GM18951 (cell line): Measurements from ENCODE around the gene PDZD7.

Source experiments
- POLR2A ChIP-seq: IDR thresholded peaks from 4 replicates; pipeline ENCODE4 v1.6.1; 2011; ENCODE audit warnings: mild to moderate bottlenecking; ENCODE audit not compliant: insufficient read length, insufficient read depth; ENCODE audit errors: extremely low read depth
- in situ Hi-C: fragments of 300-500 bp; cut with MboI; formaldehyde crosslinking; loops from one replicate; pipeline ENCODE4 v1.12.0; 2022; ENCODE audit warnings: low sequenced_read_pairs, mixed read lengths, inconsistent platforms; ENCODE audit not compliant: unreplicated experiment

The PDZD7 gene

GRCh38 chr10:100969187-100970075 is 61.5 kb downstream of the PDZD7 start, which contains the start of gene SEMA4G:
SEMA4G (plus strand) TSS chr10:100969504; CDS start chr10:100972913, 3,409 bp downstream.
- no peak for TF ChIP-seq POLR2A
- in situ Hi-C loops = no loop called here

DNA sequence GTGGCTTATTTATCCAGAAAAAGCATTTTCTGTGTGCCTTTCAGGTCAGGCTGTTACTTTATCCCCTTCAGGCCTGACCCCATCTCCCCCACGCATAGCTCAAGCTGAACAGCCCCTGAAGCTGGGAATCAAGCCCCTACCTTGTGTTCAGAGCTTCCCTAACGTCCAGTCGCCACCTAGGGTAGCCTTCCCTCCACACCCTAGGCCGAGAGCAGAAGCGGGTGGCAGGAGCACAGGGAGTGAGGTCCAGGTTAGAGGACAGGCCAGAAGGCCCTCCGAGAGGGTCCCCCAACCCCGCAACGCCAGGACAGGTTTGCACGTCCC is 62.1 kb downstream of the PDZD7 start:
- TF ChIP-seq POLR2A = no peak
- in situ Hi-C loops = no loop called here

GRCh38 chr10:100968062-100968736 is 62.7 kb downstream of the PDZD7 start:
- in situ Hi-C loops = no loop called here
- no peak for TF ChIP-seq POLR2A

DNA sequence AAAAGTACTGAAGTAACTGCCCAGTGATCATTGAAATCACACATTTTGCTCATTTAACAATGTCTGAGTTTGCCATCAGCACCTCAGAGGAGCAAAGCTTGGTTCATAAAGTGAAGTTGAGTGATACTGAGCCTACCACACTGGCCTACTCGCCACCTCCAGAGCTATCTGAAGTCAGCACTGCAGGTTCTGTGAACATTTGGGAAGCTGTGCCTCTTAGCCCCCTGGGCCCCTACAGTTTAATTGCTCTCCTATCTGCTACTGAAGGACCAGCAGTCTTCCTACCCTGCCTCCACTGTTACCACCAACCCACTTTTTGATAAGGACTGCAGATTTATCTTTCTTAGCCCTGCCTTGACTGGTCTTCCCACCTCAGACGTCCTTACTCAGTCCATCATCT is 63.6 kb downstream of the PDZD7 start:
- no peak for TF ChIP-seq POLR2A
- in situ Hi-C loops = no loop called here

GRCh38 chr10:100966887-100967286 is 64.0 kb downstream of the PDZD7 start:
- no peak for TF ChIP-seq POLR2A
- in situ Hi-C loops = no loop called here

DNA sequence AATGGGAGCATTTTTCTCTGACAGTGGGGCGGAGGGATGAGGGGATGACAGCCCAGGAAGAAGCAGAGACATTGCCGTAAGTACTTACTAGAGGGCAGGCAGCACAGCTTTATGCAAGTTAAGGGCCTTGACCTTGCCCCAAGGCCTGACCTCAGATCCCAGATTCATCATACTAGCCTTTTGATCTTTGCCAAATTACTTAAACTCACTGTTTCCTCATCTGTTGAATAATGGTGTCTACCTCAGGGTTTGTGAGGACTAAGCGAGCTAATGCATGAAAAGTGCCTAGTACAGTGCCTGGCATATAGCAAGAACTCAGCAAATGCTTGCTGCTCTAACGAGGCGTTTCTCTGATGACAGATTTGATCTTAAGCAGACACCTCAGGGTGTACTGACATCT is 65.1 kb downstream of the PDZD7 start:
- TF ChIP-seq POLR2A = no peak
- in situ Hi-C loops = no loop called here

DNA sequence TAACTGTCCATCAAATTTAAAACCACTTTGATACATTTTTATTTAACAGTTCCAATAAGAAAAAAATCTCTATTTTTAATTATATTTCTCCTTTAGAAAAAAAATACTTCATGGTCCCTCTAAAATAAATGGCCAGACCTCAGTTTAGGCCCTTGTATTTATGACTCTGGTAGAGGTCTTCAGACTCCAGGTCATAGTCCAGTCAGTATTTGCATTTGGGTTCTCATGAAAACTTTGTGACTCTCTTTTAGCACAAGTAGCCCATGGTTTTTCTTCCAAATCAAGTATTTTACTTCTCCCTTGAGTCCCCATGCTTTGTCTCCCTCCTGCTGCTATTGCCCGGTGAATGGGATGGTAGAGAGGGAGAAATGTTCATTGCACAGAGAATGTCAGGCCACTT is 67.1 kb downstream of the PDZD7 start:
- in situ Hi-C loops = no loop called here
- no peak for TF ChIP-seq POLR2A

DNA sequence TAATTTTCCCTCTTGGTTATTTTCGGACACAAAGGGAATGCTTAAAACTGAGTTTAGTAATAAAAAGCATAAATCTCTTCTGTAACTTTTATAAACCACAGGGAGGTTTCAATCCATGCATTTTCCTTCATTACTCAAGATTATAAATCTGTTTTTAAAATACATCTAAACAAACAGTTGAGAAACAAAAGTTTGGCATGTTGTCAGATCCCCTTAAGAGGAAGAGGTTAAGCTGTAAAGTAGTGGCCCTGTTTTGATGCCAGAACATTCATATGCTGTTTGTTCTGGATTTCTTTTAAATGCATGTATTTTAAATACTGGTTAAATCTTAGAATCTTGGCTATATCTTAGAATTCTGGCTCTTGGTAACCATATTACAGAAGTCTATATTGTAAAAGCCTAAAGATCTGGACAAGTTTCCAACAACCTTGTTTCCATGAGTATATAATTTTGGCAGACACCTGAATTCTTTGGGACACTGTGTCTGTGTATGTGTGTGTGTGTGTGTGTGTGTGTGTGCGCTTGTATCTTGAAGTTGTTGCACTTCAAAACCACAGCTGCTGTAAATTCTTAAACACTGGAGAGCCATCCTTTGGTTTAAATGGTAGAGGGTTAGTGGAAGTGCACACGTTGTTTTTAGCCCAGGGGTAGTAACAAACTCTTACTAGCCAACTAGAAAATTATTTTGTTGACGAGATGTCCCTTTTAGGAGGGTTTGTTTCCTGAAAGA is 68.4 kb downstream of the PDZD7 start:
- in situ Hi-C loops = no loop called here
- no peak for TF ChIP-seq POLR2A

- in situ Hi-C loops = no loop called here
Measured at GRCh38 chr10:100960251-100960650, 70.7 kb downstream of the PDZD7 start.

More at GRCh38 chr10:100960251-100960650, 70.7 kb downstream of the PDZD7 start:
- no peak for TF ChIP-seq POLR2A
